Left colon (tissue), 2 donors: Measurements from ENCODE around the gene MAN2B1. TPM values are rescaled to one million over a fixed set of nuclear protein-coding genes. Genes with fewer than 3 reads are reported as not detected.

Source experiments
- total RNA-seq, 2 donors: library from RNA; stranded (reverse); fragmentation: NEBNext Ultra II Directional; extraction: Animal tissue kit (Norgen Biotek cat#: 25700); gene quantifications; one replicate each; pipeline ENCODE4 v1.2.1, GENCODE V29; 2021
- donor health status: DM: no; HTN: no; CAD: no.
- donor health status: DM: yes; HTN: yes; CAD: no.

MAN2B1 gene
- total RNA-seq, 2 donors from 2014 or later, result 77.9 to 116 TPM

Other genes starting within 250 kb of the MAN2B1 start
- gene ZNF443, start 225.7 kb downstream of the MAN2B1 start, total RNA-seq, result 1 to 10 TPM; 6.0 to 7.4 TPM
- gene ZNF709, start 181.9 kb downstream of the MAN2B1 start, total RNA-seq, result 1 to 10 TPM; 1.3 to 2.5 TPM
- 10 to 100 TPM; 21.1 to 21.5 TPM for gene ZNF564, start 115.3 kb downstream of the MAN2B1 start, total RNA-seq
- gene ZNF490, start 55.9 kb downstream of the MAN2B1 start, total RNA-seq, result 10 to 100 TPM in 1 of 2 donors, 1 to 10 TPM in 1; 7.6 to 10.1 TPM
- 10 to 100 TPM; 21.7 to 22.6 TPM for gene ZNF791, start 55.8 kb downstream of the MAN2B1 start, total RNA-seq
- gene WDR83, start 65 bp upstream of the MAN2B1 start, total RNA-seq, result 1 to 10 TPM; 6.6 to 8.3 TPM
- gene DHPS, start 15.1 kb upstream of the MAN2B1 start, total RNA-seq, result 10 to 100 TPM; 68.4 to 74.7 TPM
- not detected for gene GNG14, start 21.3 kb upstream of the MAN2B1 start, total RNA-seq
- gene FBXW9, start 29.9 kb upstream of the MAN2B1 start, total RNA-seq, result 1 to 10 TPM; 6.2 to 7.0 TPM
- gene TNPO2, start 57.2 kb upstream of the MAN2B1 start, total RNA-seq, result 10 to 100 TPM; 39.5 to 74.0 TPM
- gene TRIR, start 67.9 kb upstream of the MAN2B1 start, total RNA-seq, result 100 to 1,000 TPM; 144 to 162 TPM
- 10 to 100 TPM; 50.1 to 56.5 TPM for gene GET3, start 70.8 kb upstream of the MAN2B1 start, total RNA-seq
- gene BEST2, start 85.0 kb upstream of the MAN2B1 start, total RNA-seq, result 100 to 1,000 TPM; 139 to 207 TPM
- 10 to 100 TPM; 58.3 to 83.1 TPM for gene HOOK2, start 108.8 kb upstream of the MAN2B1 start, total RNA-seq
- 100 to 1,000 TPM; 169 to 314 TPM for gene JUNB, start 124.7 kb upstream of the MAN2B1 start, total RNA-seq
- 100 to 1,000 TPM; 249 to 298 TPM for gene PRDX2, start 135.1 kb upstream of the MAN2B1 start, total RNA-seq
- 1 to 10 TPM; 3.2 to 4.4 TPM for gene THSD8, start 135.3 kb upstream of the MAN2B1 start, total RNA-seq
- 10 to 100 TPM in 1 of 2 donors, 1 to 10 TPM in 1; 5.7 to 10.9 TPM for gene RNASEH2A, start 139.8 kb upstream of the MAN2B1 start, total RNA-seq
- under 1 TPM in 1 of 2 donors, not detected in 1; 0.49 TPM for gene RTBDN, start 167.8 kb upstream of the MAN2B1 start, total RNA-seq
- 1 to 10 TPM in 1 of 2 donors, under 1 TPM in 1; 0.82 to 1.4 TPM for gene MAST1, start 171.8 kb upstream of the MAN2B1 start, total RNA-seq
- gene DNASE2, start 214.7 kb upstream of the MAN2B1 start, total RNA-seq, result 10 to 100 TPM; 27.7 to 39.4 TPM
- not detected for gene KLF1, start 220.5 kb upstream of the MAN2B1 start, total RNA-seq
- gene GCDH, start 224.4 kb upstream of the MAN2B1 start, total RNA-seq, result 10 to 100 TPM; 20.8 to 22.8 TPM